NT2/D1 (cell line): ENCODE measurements around the gene R3HDM4.

Source experiments
- DNase-seq: peaks from one replicate; pipeline ENCODE4 v3.0.0-alpha.2; 2011; ENCODE audit warnings: low read depth, low spot score
- H3K27me3 ChIP-seq: 2 replicates; pipeline ENCODE4 v1.6.0; 2011; ENCODE audit warnings: mild to moderate bottlenecking; ENCODE audit not compliant: insufficient read length, insufficient read depth
- H3K36me3 ChIP-seq: 2 replicates; pipeline ENCODE4 v1.6.1; 2011; ENCODE audit warnings: mild to moderate bottlenecking, low read length, mixed read lengths; ENCODE audit not compliant: insufficient read depth, insufficient read length
- H3K4me1 ChIP-seq: 2 replicates; pipeline ENCODE4 v1.5.1; 2011; ENCODE audit not compliant: insufficient read depth, insufficient read length
- H3K4me3 ChIP-seq: 2 replicates; pipeline ENCODE4 v1.5.1; 2011; ENCODE audit warnings: low read depth; ENCODE audit not compliant: insufficient read length
- H3K9ac ChIP-seq: 2 replicates; pipeline ENCODE4 v1.6.0; 2011; ENCODE audit warnings: low read depth; ENCODE audit not compliant: insufficient read length
- H3K9me3 ChIP-seq: 2 replicates; pipeline ENCODE4 v1.5.1; 2011; ENCODE audit warnings: mild to moderate bottlenecking, low read length; ENCODE audit not compliant: insufficient read depth
- SUZ12 ChIP-seq: IDR thresholded peaks from 2 replicates; pipeline ENCODE4 v1.6.1; 2011; ENCODE audit not compliant: insufficient read length, insufficient read depth; ENCODE audit errors: extremely low read depth
- YY1 ChIP-seq: IDR thresholded peaks from 2 replicates; pipeline ENCODE4 v1.6.1; 2011; ENCODE audit not compliant: insufficient read length, insufficient read depth
- ZNF274 ChIP-seq: IDR thresholded peaks from 2 replicates; pipeline ENCODE4 v1.6.1; 2011; ENCODE audit warnings: mild to moderate bottlenecking, low read depth, low read length

R3HDM4 gene

DNA sequence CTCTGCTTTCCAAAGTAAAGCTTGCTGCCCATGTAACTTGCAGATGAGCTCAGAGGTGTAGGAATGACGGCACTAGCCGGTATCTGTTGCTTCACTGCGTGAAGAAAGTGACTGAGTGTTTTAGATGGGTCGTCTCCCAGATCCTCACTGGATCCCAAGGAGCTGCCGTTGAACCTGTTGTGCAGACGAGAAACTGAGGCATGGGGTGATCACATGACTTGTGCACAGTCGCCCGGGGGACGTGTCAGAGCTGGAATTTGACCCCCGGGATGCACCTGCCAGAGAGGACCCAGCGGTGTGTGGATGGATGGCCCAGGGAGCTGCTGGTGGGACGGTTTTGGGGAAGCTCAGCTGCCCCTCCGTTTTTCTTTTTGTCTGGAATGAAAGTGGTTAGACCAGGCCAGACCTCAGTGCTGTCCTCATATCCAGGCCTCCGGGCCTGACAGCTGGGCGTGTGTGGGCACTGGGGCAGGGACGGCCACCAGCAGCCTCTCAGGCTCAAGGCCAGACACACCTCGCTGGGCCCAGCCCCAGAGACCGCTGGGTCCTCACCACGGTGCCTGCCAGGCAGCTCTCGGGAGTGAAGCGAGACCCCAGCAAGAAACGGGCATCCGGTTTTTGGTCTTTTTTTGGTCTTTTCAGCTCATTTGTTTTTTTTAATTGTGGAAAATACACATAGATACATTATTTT, 25.4 kb upstream of the R3HDM4 start:
- H3K27me3 ChIP-seq = no peaks in the 10 kb centered on the region
- H3K36me3 ChIP-seq = peaks cover 83% of the 10 kb centered on the region
- no peak for DNase-seq
- H3K9ac ChIP-seq = no peak overlapping the region
- H3K9me3 ChIP-seq = no peaks in the 10 kb centered on the region
- H3K4me3 ChIP-seq = no peak overlapping the region
- peaks cover 3% of the 10 kb centered on the region for H3K4me1 ChIP-seq
- TF ChIP-seq SUZ12 (no peak), YY1 (no peak), ZNF274 (no peak)

DNA sequence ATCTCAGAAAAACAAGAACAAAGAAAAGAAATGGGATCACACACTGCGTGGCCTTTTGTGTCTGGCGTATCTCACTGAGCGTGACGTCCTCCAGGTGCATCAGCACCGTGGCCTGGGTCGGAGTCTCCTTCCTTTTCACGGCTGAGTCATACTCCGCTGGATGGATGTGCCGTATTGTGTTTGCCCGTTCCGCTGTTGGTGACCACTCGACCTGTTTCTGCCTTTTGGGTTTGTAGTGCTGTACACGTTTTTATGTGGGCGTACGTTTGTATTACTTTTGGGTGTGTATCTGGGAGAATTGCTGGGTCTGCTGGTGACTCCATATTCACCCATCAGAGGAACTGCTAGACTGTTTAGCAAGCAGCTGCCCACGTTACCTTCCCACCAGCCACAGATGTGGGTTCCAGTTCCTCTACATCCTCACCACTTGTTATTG, 24.3 kb upstream of the R3HDM4 start:
- H3K4me1 ChIP-seq = peaks cover 7% of the 10 kb centered on the region
- peaks cover 81% of the 10 kb centered on the region for H3K36me3 ChIP-seq
- TF ChIP-seq ZNF274 = no peak
- no peak for TF ChIP-seq SUZ12
- no peak for TF ChIP-seq YY1

DNA sequence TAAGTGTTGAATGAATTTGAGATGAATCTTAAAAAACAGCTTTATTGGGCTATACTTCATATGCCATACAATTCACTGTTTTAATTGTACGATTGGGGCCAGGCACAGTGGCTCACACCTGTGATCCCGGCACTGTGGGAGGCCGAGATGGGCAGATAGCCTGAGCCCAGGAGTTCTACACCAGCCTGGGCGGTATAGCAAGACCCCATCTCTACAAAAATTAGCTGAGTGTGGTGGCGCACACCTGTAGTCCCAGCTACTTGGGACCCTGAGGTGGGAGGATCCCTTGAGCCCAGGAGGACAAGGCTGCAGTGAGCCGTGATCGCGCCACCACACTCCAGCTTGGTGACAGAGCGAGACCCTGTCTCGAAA, 23.1 kb upstream of the R3HDM4 start:
- Histone ChIP-seq H3K4me1 (peaks cover 8% of the 10 kb centered on the region), H3K9ac (no peak overlapping the region), H3K4me3 (no peak overlapping the region), H3K36me3 (peaks cover 77% of the 10 kb centered on the region), H3K27me3 (no peaks in the 10 kb centered on the region), H3K9me3 (no peaks in the 10 kb centered on the region)
- TF ChIP-seq YY1 (no peak), ZNF274 (no peak)
- DNase-seq = no peak

More for the DNA sequence above, 24.3 kb upstream of the R3HDM4 start:
- no peak for DNase-seq
- no peaks in the 10 kb centered on the region for H3K27me3 ChIP-seq
- no peak overlapping the region for H3K4me3 ChIP-seq
- no peaks in the 10 kb centered on the region for H3K9me3 ChIP-seq
- no peak overlapping the region for H3K9ac ChIP-seq

DNA sequence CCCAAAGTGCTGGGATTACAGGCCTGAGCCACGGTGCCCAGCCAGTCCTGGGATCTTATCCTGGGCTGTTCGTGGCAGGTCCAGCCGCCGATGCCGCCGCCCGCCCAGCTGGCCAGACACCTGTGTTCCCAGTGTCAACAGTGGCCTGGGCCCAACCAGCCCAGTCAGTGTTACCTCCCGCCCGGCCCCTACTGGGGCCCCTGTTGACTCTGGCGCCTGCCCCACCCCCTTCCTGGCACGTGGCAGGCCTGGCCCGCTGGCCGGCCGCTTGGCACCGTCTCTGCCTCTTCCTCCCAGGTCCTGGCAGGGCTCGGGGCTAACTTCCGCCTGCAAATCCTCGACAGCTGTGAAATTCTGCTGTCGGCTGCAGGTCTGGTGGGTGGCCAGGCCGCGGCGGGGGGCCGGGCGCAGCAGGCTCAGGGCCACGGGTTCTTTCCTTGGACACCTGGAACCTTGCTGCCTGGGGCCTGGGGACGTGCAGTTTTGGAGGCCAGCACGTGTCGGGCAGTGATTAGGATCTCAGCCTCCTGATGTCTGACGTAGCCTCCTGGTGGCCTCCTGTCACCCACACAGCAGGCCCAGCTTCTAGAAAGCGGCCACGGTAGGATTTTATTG, 22.0 kb upstream of the R3HDM4 start:
- TF ChIP-seq YY1 = no peak
- no peak for TF ChIP-seq ZNF274
- TF ChIP-seq SUZ12 = no peak
- H3K36me3 ChIP-seq = peaks cover 76% of the 10 kb centered on the region
- no peak for DNase-seq
- H3K9ac ChIP-seq = no peak overlapping the region
- no peak overlapping the region for H3K4me3 ChIP-seq
- peaks cover 8% of the 10 kb centered on the region for H3K4me1 ChIP-seq
- no peaks in the 10 kb centered on the region for H3K9me3 ChIP-seq
- H3K27me3 ChIP-seq = no peaks in the 10 kb centered on the region

DNA sequence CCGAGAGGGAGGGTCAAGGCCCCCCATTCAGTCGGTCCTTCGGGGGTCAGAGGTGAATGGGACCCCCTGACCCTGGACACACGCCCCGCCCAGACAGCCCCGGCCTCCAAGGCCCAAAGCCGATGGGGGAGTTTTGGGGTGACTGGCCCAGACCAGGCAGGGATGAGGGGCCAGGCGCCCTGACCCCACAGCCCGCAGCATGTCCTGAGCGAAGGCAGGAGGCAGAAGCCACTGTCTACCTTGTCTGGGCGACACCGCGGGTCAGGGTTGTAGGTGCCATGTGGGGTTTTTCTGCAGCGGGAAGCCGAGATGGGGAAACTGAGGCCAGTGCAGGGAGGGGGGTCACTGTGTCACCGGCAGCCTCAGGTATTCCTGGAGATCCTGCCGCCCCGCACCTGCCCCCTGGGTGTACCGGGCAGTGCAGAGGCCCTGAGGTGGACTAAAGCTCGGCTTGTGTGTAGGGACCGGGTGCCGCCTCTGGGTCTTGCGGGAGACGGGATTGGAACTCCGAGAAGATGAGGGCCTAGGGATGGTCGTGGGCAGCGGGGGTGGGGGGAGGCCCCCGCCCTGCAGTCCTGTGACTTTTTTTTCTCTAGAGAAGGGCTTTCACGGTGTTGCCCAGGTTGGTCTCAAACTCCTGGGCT, 21.3 kb upstream of the R3HDM4 start:
- DNase-seq = no peak
- peaks cover 8% of the 10 kb centered on the region for H3K4me1 ChIP-seq
- TF ChIP-seq ZNF274 (no peak), YY1 (no peak), SUZ12 (no peak)
- no peaks in the 10 kb centered on the region for H3K9me3 ChIP-seq
- H3K4me3 ChIP-seq = no peak overlapping the region
- no peak overlapping the region for H3K9ac ChIP-seq
- H3K27me3 ChIP-seq = no peaks in the 10 kb centered on the region
- H3K36me3 ChIP-seq = peaks cover 74% of the 10 kb centered on the region

DNA sequence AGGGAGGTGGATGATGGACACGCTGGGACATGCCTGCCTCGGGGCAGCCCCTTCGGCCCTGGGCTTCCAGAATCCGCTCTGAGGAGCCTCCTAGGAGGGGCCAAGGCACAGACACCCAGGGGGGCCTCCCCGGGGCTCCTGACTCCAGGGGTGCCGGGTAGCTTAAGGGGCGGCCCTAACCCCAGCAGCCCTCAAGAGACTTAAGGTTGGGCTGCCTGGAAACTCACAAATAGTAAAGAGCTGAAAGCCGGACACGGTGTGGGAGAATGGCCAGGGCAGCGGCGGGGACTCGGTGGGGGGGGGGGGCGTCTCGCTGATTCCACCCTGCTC, 20.5 kb upstream of the R3HDM4 start:
- H3K4me1 ChIP-seq = peaks cover 12% of the 10 kb centered on the region
- TF ChIP-seq SUZ12 (no peak), YY1 (no peak), ZNF274 (no peak)
- DNase-seq = no peak

DNA sequence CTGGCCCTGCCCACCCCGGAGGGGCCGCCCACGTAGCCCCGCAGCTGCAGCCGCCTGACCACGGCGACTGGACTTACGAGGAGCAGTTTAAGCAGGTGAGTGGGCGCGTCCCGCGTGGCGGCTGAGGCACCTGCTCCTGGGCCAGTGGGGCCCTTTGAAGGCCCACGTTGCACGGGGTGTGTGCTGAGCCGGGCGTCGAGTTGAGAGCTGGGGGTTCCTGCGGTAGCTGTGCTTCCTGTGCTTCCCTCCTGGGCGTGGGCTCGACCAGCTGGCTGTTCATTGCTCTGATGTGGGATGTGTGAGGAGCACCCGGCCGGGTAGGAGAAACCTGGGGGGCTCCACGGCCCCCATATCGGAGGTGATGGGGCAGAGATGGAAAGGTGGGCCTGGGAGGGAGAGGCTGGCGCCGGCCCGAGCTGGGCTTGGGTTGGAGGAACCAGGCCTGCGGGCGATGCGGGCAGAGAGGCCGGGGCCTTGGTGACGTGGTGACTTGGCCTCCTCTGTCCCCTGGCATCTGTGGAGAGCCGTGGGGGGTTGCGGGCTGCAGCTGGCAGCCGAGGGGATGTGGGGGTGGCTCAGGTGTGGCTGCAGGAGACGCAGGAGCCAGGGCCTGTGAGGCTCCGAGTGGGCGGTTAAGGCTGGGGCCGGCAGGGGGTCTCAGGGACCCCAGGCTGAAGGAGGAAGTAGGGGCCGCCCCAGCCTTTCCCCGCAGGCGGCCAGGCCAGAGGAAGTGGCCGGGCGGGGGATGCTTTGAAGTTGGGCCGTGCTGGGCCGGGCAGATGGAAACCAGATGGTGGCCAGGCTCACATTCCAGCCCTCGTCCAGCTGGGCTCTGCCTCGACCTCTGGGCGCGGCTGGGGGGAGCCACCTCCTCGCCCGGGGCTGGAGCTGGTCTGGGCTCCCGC, 19.9 kb upstream of the R3HDM4 start:
- Histone ChIP-seq H3K9me3 (no peaks in the 10 kb centered on the region), H3K27me3 (no peaks in the 10 kb centered on the region), H3K4me1 (peaks cover 14% of the 10 kb centered on the region), H3K36me3 (peaks cover 76% of the 10 kb centered on the region), H3K9ac (peak overlapping the region; percentile 21), H3K4me3 (no peak overlapping the region)
- no peak for TF ChIP-seq YY1
- no peak for TF ChIP-seq ZNF274
- no peak for TF ChIP-seq SUZ12
- DNase-seq = no peak

More for the DNA sequence above, 20.5 kb upstream of the R3HDM4 start:
- H3K9me3 ChIP-seq = no peaks in the 10 kb centered on the region
- no peak overlapping the region for H3K4me3 ChIP-seq
- peaks cover 76% of the 10 kb centered on the region for H3K36me3 ChIP-seq
- H3K27me3 ChIP-seq = no peaks in the 10 kb centered on the region
- H3K9ac ChIP-seq = peak overlapping the region; percentile 8
